ENCODE results near the gene ADK.
"Not testable (repeated sequence)": the region's sequence is repeated elsewhere in the genome, so short reads cannot be mapped to it uniquely, and the experiment has no call there.

ADK gene

DNA sequence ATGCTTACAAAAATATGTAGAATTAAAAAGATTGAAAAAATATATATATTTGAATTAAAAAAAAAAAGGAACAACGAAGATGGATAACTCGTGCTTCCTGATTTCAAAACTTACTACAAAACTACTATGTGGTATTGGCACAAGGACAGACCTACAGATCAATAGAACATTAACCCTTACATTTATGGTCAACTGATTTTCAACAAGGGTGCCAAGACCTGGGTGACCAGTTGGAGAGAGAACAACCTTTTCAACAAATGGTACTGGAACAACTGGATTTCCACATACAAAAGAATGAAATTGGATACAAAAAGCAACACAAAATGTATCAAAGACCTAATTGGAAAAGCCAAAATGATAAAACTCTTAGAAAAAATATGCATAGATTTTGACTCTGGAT lies 10.5 kb upstream of the ADK start:
- Histone ChIP-seq H3K27ac (ENCODE audit: low read depth, low read length, severe bottlenecking) (no peak overlapping the region), H3K36me3 (ENCODE audit: control insufficient read depth, insufficient read depth, low read length) (peaks cover 46% of the 10 kb centered on the region), H3K9me3 (ENCODE audit: control insufficient read depth, low read length) (no peaks in the 10 kb centered on the region), H3K4me1 (ENCODE audit: control insufficient read depth, insufficient read depth, low read length, poor library complexity, severe bottlenecking) (no peaks in the 10 kb centered on the region), H3K4me3 (ENCODE audit: extremely low read depth, insufficient read depth, low read length, poor library complexity, severe bottlenecking) (no peak overlapping the region)
- no CpG with 5 or more reads among the region's 2 CpGs for WGBS, 2 experiments (ENCODE audit: insufficient coverage in 2 of 2)

DNA sequence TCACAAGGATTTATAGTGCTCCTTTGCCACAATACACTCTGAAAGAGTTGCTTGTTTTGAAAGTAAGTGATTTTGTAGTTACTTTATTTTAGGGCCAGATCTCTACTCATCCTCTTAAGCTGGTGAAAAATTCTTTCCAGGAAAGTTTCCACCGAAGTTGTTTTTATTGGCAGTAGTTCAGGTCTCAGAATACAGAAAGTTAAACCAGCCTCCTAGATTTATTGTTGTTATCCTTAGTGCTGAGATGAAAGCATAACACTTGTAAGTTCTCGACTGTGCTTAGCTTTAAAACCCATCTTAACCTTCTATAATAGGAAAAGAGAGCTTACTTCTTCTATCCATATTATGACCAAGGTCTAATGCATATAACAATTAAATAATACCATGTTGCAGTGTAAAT lies 5.9 kb upstream of the ADK start:
- H3K4me3 ChIP-seq (ENCODE audit: extremely low read depth, insufficient read depth, low read length, poor library complexity, severe bottlenecking) = no peak overlapping the region
- H3K9me3 ChIP-seq (ENCODE audit: control insufficient read depth, low read length) = no peaks in the 10 kb centered on the region
- no peak overlapping the region for H3K27ac ChIP-seq (ENCODE audit: low read depth, low read length, severe bottlenecking)
- peaks cover 42% of the 10 kb centered on the region for H3K36me3 ChIP-seq (ENCODE audit: control insufficient read depth, insufficient read depth, low read length)
- H3K4me1 ChIP-seq (ENCODE audit: control insufficient read depth, insufficient read depth, low read length, poor library complexity, severe bottlenecking) = peaks cover 4% of the 10 kb centered on the region
- 100% methylated on average over 1 of the region's 2 CpGs; no CpG with 5 or more reads in 1 of the 2 experiments for WGBS, 2 experiments (ENCODE audit: insufficient coverage in 2 of 2)

GRCh38 chr10:74146980-74147379 lies 4.0 kb upstream of the ADK start:
- not testable (repeated sequence) for H3K9me3 ChIP-seq (ENCODE audit: control insufficient read depth, low read length)
- H3K36me3 ChIP-seq (ENCODE audit: control insufficient read depth, insufficient read depth, low read length) = peaks cover 42% of the 10 kb centered on the region
- no CpG with 5 or more reads among the region's 10 CpGs for WGBS, 2 experiments (ENCODE audit: insufficient coverage in 2 of 2)

DNA sequence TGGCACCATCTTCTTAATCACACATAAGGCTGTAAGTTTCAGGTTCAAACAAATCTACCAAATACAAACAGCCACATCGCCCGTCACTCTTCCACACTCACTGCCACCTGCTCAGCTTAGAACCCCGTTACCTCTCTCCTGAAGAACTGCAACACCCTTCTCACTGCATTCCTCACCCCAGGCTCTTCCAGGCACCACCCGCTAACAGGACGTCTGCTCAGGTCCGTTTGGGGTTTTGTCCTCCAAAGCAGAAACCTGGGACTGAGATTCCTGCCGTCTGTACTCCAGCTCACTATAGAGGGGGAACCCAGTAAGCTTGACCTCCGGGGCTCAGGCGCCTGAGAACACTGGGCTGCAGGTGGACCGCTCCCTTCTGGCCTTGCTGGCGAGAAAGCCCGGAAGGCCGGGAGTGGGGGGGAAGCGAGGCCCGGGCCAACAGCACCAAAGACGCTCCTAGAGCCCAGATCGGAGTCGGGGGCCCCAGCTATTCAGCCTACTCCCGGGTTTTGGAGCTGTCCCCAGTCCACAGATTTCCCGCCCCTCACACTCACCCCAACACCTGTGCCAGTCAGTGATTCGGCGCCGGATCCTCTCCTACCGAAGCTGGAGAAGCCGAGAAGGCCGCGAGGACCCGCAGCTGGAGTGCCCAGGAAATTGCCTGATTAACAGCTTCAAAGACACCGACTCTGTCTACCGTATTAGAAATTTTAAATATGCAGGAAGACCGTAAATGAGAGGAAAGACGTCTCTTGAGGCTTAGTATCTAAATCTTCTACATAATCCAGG lies 624 bp upstream of the ADK start, which contains the start of gene AP3M1:
AP3M1 (minus strand) TSS at position 625 of the 786 bp plus-strand sequence. CDS start 12,449 bp downstream, outside the sequence.
- Histone ChIP-seq H3K27ac (ENCODE audit: low read depth, low read length, severe bottlenecking) (peak within 1 kb of the TSS; percentile 94), H3K9me3 (ENCODE audit: control insufficient read depth, low read length) (no peaks in the 10 kb centered on the region), H3K4me1 (ENCODE audit: control insufficient read depth, insufficient read depth, low read length, poor library complexity, severe bottlenecking) (peaks cover 11% of the 10 kb centered on the region), H3K36me3 (ENCODE audit: control insufficient read depth, insufficient read depth, low read length) (peaks cover 29% of the 10 kb centered on the region), H3K4me3 (ENCODE audit: extremely low read depth, insufficient read depth, low read length, poor library complexity, severe bottlenecking) (peak within 1 kb of the TSS; percentile 83)
- WGBS, 2 experiments (ENCODE audit: insufficient coverage in 2 of 2) = 0 to 3% methylated on average over 22 to 24 of the region's 32 CpGs

More at GRCh38 chr10:74146980-74147379, 4.0 kb upstream of the ADK start:
- H3K4me3 ChIP-seq (ENCODE audit: extremely low read depth, insufficient read depth, low read length, poor library complexity, severe bottlenecking); H3K4me1 ChIP-seq (ENCODE audit: control insufficient read depth, insufficient read depth, low read length, poor library complexity, severe bottlenecking); H3K27ac ChIP-seq (ENCODE audit: low read depth, low read length, severe bottlenecking): not testable (repeated sequence)

DNA sequence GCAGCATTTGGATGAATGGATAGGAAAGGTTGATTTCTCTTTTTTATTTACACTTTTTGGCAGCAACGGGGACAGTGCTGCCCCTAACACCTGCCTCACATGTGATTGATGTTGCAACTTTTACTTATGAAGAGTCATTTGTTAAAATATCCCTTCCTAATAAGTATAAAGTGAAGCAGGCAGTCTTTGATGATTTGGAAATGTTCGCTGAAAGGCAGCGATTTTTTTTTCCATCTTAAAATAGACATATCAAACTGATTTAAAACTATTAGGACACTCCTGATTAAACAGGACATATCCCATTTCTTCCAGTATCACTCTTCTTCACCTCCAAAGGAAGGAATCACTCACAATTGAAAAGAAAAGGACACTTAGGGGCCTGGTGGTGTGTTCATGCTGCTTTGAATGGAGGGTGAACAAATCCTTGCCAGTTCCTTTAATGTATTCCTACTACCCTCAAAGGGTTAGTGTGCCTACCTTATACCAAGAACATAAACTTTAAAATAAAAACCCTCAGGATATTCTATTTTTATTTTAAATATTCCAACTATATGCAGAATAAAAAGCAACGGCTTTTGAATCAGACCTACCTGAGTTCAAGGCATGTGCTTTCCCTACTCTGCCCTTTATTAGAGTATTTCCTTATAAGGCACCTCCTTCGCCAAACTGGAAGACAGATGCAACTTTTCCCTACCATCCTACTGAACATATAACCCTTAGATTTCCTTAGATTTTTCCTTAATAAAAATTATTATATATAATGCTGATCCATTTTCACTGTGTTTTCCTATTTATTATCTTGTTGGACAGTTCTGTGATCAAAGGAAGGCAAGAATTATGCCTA lies 1.1 kb downstream of the ADK start:
- Histone ChIP-seq H3K27ac (ENCODE audit: low read depth, low read length, severe bottlenecking) (peak overlapping the region; percentile 94), H3K36me3 (ENCODE audit: control insufficient read depth, insufficient read depth, low read length) (peaks cover 13% of the 10 kb centered on the region), H3K4me1 (ENCODE audit: control insufficient read depth, insufficient read depth, low read length, poor library complexity, severe bottlenecking) (peaks cover 11% of the 10 kb centered on the region), H3K4me3 (ENCODE audit: extremely low read depth, insufficient read depth, low read length, poor library complexity, severe bottlenecking) (peak overlapping the region; percentile 83), H3K9me3 (ENCODE audit: control insufficient read depth, low read length) (no peaks in the 10 kb centered on the region)
- 29 to 45% methylated on average over 1 of the region's 5 CpGs for WGBS, 2 experiments (ENCODE audit: insufficient coverage in 2 of 2)

- H3K27ac ChIP-seq (ENCODE audit: low read depth, low read length, severe bottlenecking) = no peak overlapping the region
- H3K4me1 ChIP-seq (ENCODE audit: control insufficient read depth, insufficient read depth, low read length, poor library complexity, severe bottlenecking) = peaks cover 11% of the 10 kb centered on the region
- H3K4me3 ChIP-seq (ENCODE audit: extremely low read depth, insufficient read depth, low read length, poor library complexity, severe bottlenecking) = no peak overlapping the region
- H3K36me3 ChIP-seq (ENCODE audit: control insufficient read depth, insufficient read depth, low read length) = peaks cover 5% of the 10 kb centered on the region
- 60% methylated on average over 1 of the region's 4 CpGs; no CpG with 5 or more reads in 1 of the 2 experiments for WGBS, 2 experiments (ENCODE audit: insufficient coverage in 2 of 2)
- no peaks in the 10 kb centered on the region for H3K9me3 ChIP-seq (ENCODE audit: control insufficient read depth, low read length)
Observed at GRCh38 chr10:74153123-74153522, 2.1 kb downstream of the ADK start.

DNA sequence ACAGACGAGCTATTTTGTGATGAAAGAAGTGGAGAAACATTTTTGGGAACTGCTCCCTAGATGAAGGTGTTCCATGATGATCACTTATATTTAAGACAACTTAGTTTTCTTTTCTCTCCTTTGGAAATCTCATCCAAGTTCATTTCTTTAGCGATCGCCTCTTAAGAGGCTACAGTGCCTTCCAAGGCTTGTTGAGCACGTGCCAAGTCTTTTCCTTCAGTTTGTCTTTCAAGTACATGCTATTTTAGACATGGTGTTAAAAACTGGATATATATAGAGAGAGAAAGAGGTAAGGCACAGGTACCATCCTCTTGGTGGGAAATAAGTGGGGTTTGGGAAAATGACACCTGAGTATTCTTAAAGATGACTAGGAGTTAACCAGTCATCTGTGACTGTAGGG lies 2.7 kb downstream of the ADK start:
- no peak overlapping the region for H3K27ac ChIP-seq (ENCODE audit: low read depth, low read length, severe bottlenecking)
- H3K9me3 ChIP-seq (ENCODE audit: control insufficient read depth, low read length) = no peaks in the 10 kb centered on the region
- no peak overlapping the region for H3K4me3 ChIP-seq (ENCODE audit: extremely low read depth, insufficient read depth, low read length, poor library complexity, severe bottlenecking)
- no peaks in the 10 kb centered on the region for H3K36me3 ChIP-seq (ENCODE audit: control insufficient read depth, insufficient read depth, low read length)
- peaks cover 11% of the 10 kb centered on the region for H3K4me1 ChIP-seq (ENCODE audit: control insufficient read depth, insufficient read depth, low read length, poor library complexity, severe bottlenecking)
- 100% methylated on average over 1 of the region's 4 CpGs for WGBS, 2 experiments (ENCODE audit: insufficient coverage in 2 of 2)

DNA sequence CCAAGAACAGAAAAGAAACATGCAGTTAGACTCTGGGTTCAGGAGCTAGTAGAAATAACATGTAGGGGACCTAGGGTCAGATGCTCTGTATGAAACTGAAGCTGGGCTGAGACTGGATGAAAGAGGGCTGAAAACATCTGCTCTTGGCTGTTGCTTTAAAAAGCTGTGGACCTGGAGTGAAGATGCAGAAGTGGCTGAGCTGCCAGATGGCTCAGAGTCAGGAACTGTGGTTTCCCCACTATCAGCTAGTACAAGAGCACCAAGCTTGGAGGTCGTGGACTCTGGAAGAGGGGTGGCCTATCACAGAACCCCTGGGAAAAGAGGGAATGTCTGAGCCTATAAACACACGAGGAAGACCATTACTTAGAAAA lies 5.9 kb downstream of the ADK start:
- peaks cover 7% of the 10 kb centered on the region for H3K4me1 ChIP-seq (ENCODE audit: control insufficient read depth, insufficient read depth, low read length, poor library complexity, severe bottlenecking)
- H3K4me3 ChIP-seq (ENCODE audit: extremely low read depth, insufficient read depth, low read length, poor library complexity, severe bottlenecking) = no peak overlapping the region
- H3K36me3 ChIP-seq (ENCODE audit: control insufficient read depth, insufficient read depth, low read length) = no peaks in the 10 kb centered on the region
- no peaks in the 10 kb centered on the region for H3K9me3 ChIP-seq (ENCODE audit: control insufficient read depth, low read length)
- H3K27ac ChIP-seq (ENCODE audit: low read depth, low read length, severe bottlenecking) = no peak overlapping the region
- 100% methylated on average over 1 of the region's 2 CpGs; no CpG with 5 or more reads in 1 of the 2 experiments for WGBS, 2 experiments (ENCODE audit: insufficient coverage in 2 of 2)

- 100% methylated on average over 1 to 2 of the region's 3 CpGs for WGBS, 2 experiments (ENCODE audit: insufficient coverage in 2 of 2)
- no peaks in the 10 kb centered on the region for H3K36me3 ChIP-seq (ENCODE audit: control insufficient read depth, insufficient read depth, low read length)
- H3K27ac ChIP-seq (ENCODE audit: low read depth, low read length, severe bottlenecking) = no peak overlapping the region
- H3K4me1 ChIP-seq (ENCODE audit: control insufficient read depth, insufficient read depth, low read length, poor library complexity, severe bottlenecking) = peaks cover 6% of the 10 kb centered on the region
- no peak overlapping the region for H3K4me3 ChIP-seq (ENCODE audit: extremely low read depth, insufficient read depth, low read length, poor library complexity, severe bottlenecking)
- H3K9me3 ChIP-seq (ENCODE audit: control insufficient read depth, low read length) = no peaks in the 10 kb centered on the region
Observed at GRCh38 chr10:74160013-74160412, 9.0 kb downstream of the ADK start.

GRCh38 chr10:74163319-74164068 lies 12.5 kb downstream of the ADK start:
- WGBS, 2 experiments (ENCODE audit: insufficient coverage in 2 of 2) = no CpG with 5 or more reads among the region's 3 CpGs
- Histone ChIP-seq H3K4me1 (ENCODE audit: control insufficient read depth, insufficient read depth, low read length, poor library complexity, severe bottlenecking) (peaks cover 6% of the 10 kb centered on the region), H3K36me3 (ENCODE audit: control insufficient read depth, insufficient read depth, low read length) (no peaks in the 10 kb centered on the region), H3K27ac (ENCODE audit: low read depth, low read length, severe bottlenecking) (no peak overlapping the region), H3K9me3 (ENCODE audit: control insufficient read depth, low read length) (no peaks in the 10 kb centered on the region), H3K4me3 (ENCODE audit: extremely low read depth, insufficient read depth, low read length, poor library complexity, severe bottlenecking) (no peak overlapping the region)

All from mesodermal cell (in vitro differentiated cells).